GM23338 (cell line): ENCODE data around the gene CBX2. TPM values are rescaled to one million over a fixed set of nuclear protein-coding genes. Genes with fewer than 3 reads are reported as not detected.

Experiments used
- ATAC-seq: fragments of 200-7000 bp; cut with Tn5 transposase; 3 replicates; pipeline ENCODE4 v1.9.1; 2020
- DNase-seq: peaks from one replicate; pipeline ENCODE4 v3.0.0-alpha.2; 2015; ENCODE audit warnings: low spot score
- H2AFZ ChIP-seq: fragments of 200-600 bp; sonication (generic); 2 replicates; pipeline ENCODE4 v1.8.0; 2016; ENCODE audit warnings: antibody characterized with exemption, mild to moderate bottlenecking, moderate library complexity
- H3F3A ChIP-seq: fragments of 200-600 bp; sonication (generic); replicated peaks from 2 replicates; pipeline ENCODE4 v1.8.0; 2017; ENCODE audit warnings: antibody characterized with exemption, mixed run types, low read depth
- H3K27ac ChIP-seq: fragments of 200-600 bp; sonication (generic); 2 replicates; pipeline ENCODE4 v1.6.1; 2016; ENCODE audit warnings: low read depth
- H3K27me3 ChIP-seq: fragments of 200-600 bp; sonication (generic); 2 replicates; pipeline ENCODE4 v1.8.0; 2016; ENCODE audit warnings: mild to moderate bottlenecking, mixed run types, moderate library complexity; ENCODE audit not compliant: insufficient read depth
- H3K36me3 ChIP-seq: fragments of 200-600 bp; sonication (generic); 2 replicates; pipeline ENCODE4 v1.8.0; 2016; ENCODE audit warnings: mild to moderate bottlenecking; ENCODE audit not compliant: insufficient read depth
- H3K4me1 ChIP-seq: fragments of 200-600 bp; sonication (generic); 2 replicates; pipeline ENCODE4 v1.8.0; 2016; ENCODE audit warnings: mild to moderate bottlenecking, moderate library complexity; ENCODE audit not compliant: insufficient read depth
- H3K4me2 ChIP-seq: fragments of 200-600 bp; sonication (generic); 2 replicates; pipeline ENCODE4 v1.7.1; 2017; ENCODE audit warnings: mixed run types
- H3K4me3 ChIP-seq: fragments of 200-600 bp; sonication (generic); 2 replicates; pipeline ENCODE4 v1.6.1; 2016; ENCODE audit warnings: mixed run types
- H3K79me2 ChIP-seq: fragments of 200-600 bp; sonication (generic); replicated peaks from 2 replicates; pipeline ENCODE4 v1.8.0; 2017; ENCODE audit warnings: mild to moderate bottlenecking; ENCODE audit not compliant: insufficient read depth
- H3K9me2 ChIP-seq: fragments of 200-600 bp; sonication (generic); 2 replicates; pipeline ENCODE4 v1.8.0; 2017; ENCODE audit not compliant: insufficient read depth
- H4K20me1 ChIP-seq: fragments of 200-600 bp; sonication (generic); replicated peaks from 2 replicates; pipeline ENCODE4 v1.8.0; 2017; ENCODE audit warnings: mild to moderate bottlenecking; ENCODE audit not compliant: insufficient read depth
- H3K27ac Mint-ChIP-seq: 2 replicates; pipeline ENCODE4 v1.8.0; 2020; ENCODE audit warnings: inconsistent platforms, mild to moderate bottlenecking, moderate library complexity, mixed read lengths
- H3K27me3 Mint-ChIP-seq: 3 replicates; pipeline ENCODE4 v1.8.0; 2022; ENCODE audit warnings: low read depth, mild to moderate bottlenecking, moderate library complexity, mixed read lengths, inconsistent platforms; ENCODE audit not compliant: insufficient read depth, poor library complexity
- H3K36me3 Mint-ChIP-seq: 3 replicates; pipeline ENCODE4 v1.8.0; 2021; ENCODE audit warnings: low read depth, mild to moderate bottlenecking, inconsistent platforms, moderate library complexity, mixed read lengths
- H3K4me1 Mint-ChIP-seq: 3 replicates; pipeline ENCODE4 v1.8.0; 2020; ENCODE audit warnings: mild to moderate bottlenecking, inconsistent platforms, mixed read lengths
- H3K4me3 Mint-ChIP-seq: 3 replicates; pipeline ENCODE4 v1.8.0; 2021; ENCODE audit warnings: moderate library complexity, mild to moderate bottlenecking, inconsistent platforms, mixed read lengths
- H3K9me3 Mint-ChIP-seq: 3 replicates; pipeline ENCODE4 v1.8.0; 2020; ENCODE audit warnings: moderate library complexity, mild to moderate bottlenecking, inconsistent platforms, mixed read lengths
- EZH2 ChIP-seq: fragments of 200-600 bp; sonication (generic); IDR thresholded peaks from one replicate; pipeline ENCODE4 v1.8.0; 2017; ENCODE audit warnings: antibody characterized with exemption, mild to moderate bottlenecking, low read depth; ENCODE audit not compliant: unreplicated experiment
- ZNF114 ChIP-seq: fragments of 250-450 bp; sonication (Bioruptor Pico); IDR thresholded peaks from 2 replicates; pipeline ENCODE4 v1.5.0; 2020; ENCODE audit warnings: mild to moderate bottlenecking, moderate library complexity
- polyA plus RNA-seq: library from polyadenylated mRNA; unstranded; fragments of >200 nt; fragmentation: Nextera tagmentation; extraction: Ambion mirVana; gene quantifications from 2 replicates; pipeline ENCODE4 v1.2.1, GENCODE V29; 2016
- total RNA-seq: library from RNA; depleted of rRNA; stranded (reverse); fragments of >200 nt; shearing (Covaris generic); gene quantifications from 2 replicates; pipeline ENCODE4 v1.2.3, GENCODE V29; 2014
- TF ChIP-seq, protein P1 (sequence below): IDR thresholded peaks from one replicate; pipeline ENCODE4 v1.6.1; 2018; ENCODE audit warnings: antibody characterized with exemption; ENCODE audit not compliant: unreplicated experiment

Gene CBX2
- total and polyA plus RNA-seq, 2 experiments from 2014 or later = 26.6 to 114 TPM

DNA sequence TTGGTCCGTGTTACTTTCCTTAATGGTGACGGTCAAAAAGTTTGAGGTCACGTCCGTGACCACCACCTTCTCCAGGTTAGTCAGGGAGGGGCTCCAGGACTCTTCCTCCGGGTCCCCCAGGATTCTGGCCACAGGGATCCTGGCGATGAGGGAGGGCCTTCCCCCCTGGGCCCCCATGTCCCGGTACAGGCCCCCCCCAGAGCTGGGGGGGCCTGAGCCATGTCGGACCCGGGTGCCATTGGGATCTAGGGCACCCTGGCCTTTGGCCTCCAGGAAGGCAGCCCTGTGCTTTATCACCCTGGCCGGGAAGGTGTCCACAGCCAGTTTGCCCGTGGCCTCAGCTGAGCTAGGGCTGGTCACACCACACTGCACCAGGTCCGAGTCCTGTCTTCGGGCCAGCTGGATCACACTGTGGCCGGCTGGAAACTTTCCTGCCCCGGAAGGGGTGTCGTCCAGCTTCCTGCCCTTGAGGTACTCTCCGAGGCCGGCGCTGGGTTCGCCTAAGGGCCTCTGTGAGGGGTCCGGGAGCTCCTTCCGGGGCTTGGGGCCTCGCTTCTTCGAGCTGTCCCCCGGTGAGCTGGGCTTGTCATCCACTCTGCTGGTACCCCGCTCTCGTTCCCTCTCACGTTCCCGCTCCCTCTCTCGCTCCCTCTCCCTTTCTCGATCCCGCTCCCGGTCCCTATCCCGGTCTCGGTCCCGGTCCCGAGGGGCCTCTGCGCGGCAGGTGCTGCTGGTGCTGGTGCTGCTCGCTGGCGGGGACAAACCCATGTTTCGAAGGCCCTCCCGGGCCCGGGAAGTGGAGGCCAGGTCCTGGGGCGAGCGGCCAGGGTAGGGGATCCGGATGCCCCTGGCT is 16.9 kb downstream of the CBX2 start:
- H3K27me3 Mint-ChIP-seq = peaks cover 96% of the 10 kb centered on the region
- H3K4me3 Mint-ChIP-seq = peak overlapping the region; percentile 47
- no peak overlapping the region for H2AFZ ChIP-seq
- no peaks in the 10 kb centered on the region for H3K79me2 ChIP-seq
- H3K9me2 ChIP-seq = no peaks in the 10 kb centered on the region
- ATAC-seq (no peak), DNase-seq (peak; percentile 56)
- TF ChIP-seq EZH2 = peak; percentile 87
- TF ChIP-seq, protein P1, sequence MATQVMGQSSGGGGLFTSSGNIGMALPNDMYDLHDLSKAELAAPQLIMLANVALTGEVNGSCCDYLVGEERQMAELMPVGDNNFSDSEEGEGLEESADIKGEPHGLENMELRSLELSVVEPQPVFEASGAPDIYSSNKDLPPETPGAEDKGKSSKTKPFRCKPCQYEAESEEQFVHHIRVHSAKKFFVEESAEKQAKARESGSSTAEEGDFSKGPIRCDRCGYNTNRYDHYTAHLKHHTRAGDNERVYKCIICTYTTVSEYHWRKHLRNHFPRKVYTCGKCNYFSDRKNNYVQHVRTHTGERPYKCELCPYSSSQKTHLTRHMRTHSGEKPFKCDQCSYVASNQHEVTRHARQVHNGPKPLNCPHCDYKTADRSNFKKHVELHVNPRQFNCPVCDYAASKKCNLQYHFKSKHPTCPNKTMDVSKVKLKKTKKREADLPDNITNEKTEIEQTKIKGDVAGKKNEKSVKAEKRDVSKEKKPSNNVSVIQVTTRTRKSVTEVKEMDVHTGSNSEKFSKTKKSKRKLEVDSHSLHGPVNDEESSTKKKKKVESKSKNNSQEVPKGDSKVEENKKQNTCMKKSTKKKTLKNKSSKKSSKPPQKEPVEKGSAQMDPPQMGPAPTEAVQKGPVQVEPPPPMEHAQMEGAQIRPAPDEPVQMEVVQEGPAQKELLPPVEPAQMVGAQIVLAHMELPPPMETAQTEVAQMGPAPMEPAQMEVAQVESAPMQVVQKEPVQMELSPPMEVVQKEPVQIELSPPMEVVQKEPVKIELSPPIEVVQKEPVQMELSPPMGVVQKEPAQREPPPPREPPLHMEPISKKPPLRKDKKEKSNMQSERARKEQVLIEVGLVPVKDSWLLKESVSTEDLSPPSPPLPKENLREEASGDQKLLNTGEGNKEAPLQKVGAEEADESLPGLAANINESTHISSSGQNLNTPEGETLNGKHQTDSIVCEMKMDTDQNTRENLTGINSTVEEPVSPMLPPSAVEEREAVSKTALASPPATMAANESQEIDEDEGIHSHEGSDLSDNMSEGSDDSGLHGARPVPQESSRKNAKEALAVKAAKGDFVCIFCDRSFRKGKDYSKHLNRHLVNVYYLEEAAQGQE = no peak
- H3K27me3 ChIP-seq = peaks cover 92% of the 10 kb centered on the region
- no peaks in the 10 kb centered on the region; the same call in none of the 2 replicates for H4K20me1 ChIP-seq
- peaks cover 37% of the 10 kb centered on the region for H3K4me1 Mint-ChIP-seq
- H3K27ac Mint-ChIP-seq = no peak overlapping the region
- H3K4me3 ChIP-seq = peak overlapping the region; percentile 48
- peaks cover 27% of the 10 kb centered on the region for H3F3A ChIP-seq
- no peak overlapping the region for H3K27ac ChIP-seq
- peaks cover 31% of the 10 kb centered on the region for H3K4me1 ChIP-seq
- no peaks in the 10 kb centered on the region for H3K36me3 ChIP-seq
- H3K9me3 Mint-ChIP-seq = peaks cover 2% of the 10 kb centered on the region; the same call in 1 of the 3 replicates
- no peaks in the 10 kb centered on the region; the same call in 2 of the 3 replicates for H3K36me3 Mint-ChIP-seq
- H3K4me2 ChIP-seq = peak overlapping the region; percentile 73

DNA sequence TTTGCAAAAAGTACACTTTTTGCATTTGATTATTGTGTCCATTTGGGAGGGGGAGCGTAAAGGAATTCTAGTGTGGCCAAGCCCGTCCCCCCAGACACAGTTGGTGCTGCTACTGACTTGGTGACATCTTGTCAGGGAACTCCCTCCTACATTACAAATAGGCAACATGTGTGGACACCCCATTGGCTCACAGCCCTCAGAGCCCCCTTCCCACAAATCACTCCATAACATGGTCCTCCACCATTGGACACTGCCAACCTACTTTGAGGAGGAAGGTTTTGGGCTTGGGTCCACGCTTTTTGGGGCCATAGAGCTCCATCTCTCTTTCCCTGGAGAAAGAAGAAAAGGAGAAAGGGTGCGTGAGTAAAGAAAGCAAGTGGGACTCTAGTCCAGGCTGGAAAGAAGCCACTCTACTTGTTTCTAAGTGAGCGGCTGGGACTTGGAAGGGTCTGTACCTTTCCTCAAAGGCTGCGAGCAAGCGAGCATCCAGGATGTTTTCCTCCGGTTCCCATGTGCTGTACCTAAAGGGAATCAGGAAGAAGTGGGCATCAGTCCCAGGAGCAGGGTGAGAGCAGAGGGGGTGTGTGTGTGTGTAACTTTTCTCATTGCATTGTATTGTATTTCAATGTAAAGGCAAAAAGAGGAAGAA is 18.0 kb downstream of the CBX2 start:
- peaks cover 92% of the 10 kb centered on the region for H3K27me3 ChIP-seq
- no peaks in the 10 kb centered on the region; the same call in none of the 2 replicates for H4K20me1 ChIP-seq
- Mint-ChIP-seq H3K27me3 (peaks cover 96% of the 10 kb centered on the region), H3K4me1 (peaks cover 40% of the 10 kb centered on the region), H3K36me3 (no peaks in the 10 kb centered on the region; the same call in 1 of the 3 replicates), H3K9me3 (peaks cover 2% of the 10 kb centered on the region; the same call in 1 of the 3 replicates), H3K4me3 (peak overlapping the region; percentile 71), H3K27ac (no peak overlapping the region)
- H3K9me2 ChIP-seq = no peaks in the 10 kb centered on the region
- peak overlapping the region; percentile 74 for H3K4me2 ChIP-seq
- peaks cover 23% of the 10 kb centered on the region for H3F3A ChIP-seq
- no peak overlapping the region for H2AFZ ChIP-seq
- H3K27ac ChIP-seq = no peak overlapping the region
- no peaks in the 10 kb centered on the region for H3K79me2 ChIP-seq
- ATAC-seq = no peak
- peaks cover 36% of the 10 kb centered on the region for H3K4me1 ChIP-seq
- peak overlapping the region; percentile 69 for H3K4me3 ChIP-seq
- no peak for DNase-seq
- no peaks in the 10 kb centered on the region for H3K36me3 ChIP-seq
- TF ChIP-seq ZNF114 (CRISPR knock-in tag) (no peak), EZH2 (peak; percentile 85)
